HUES6 (cell line): ENCODE data around the gene PNPLA7.

Experiments used
- H3K27ac ChIP-seq: 2 replicates; pipeline ENCODE4 v1.7.0; 2013; ENCODE audit warnings: low read depth, mild to moderate bottlenecking, low read length, inconsistent platforms
- H3K27me3 ChIP-seq: 2 replicates; pipeline ENCODE4 v1.6.1; 2013; ENCODE audit warnings: low read length; ENCODE audit not compliant: control insufficient read depth, insufficient read depth
- H3K36me3 ChIP-seq: 2 replicates; pipeline ENCODE4 v1.6.1; 2013; ENCODE audit warnings: low read length; ENCODE audit not compliant: control insufficient read depth, insufficient read depth
- H3K4me1 ChIP-seq: 2 replicates; pipeline ENCODE4 v1.6.1; 2013; ENCODE audit warnings: low read length; ENCODE audit not compliant: control insufficient read depth, insufficient read depth
- H3K4me3 ChIP-seq: 2 replicates; pipeline ENCODE4 v1.5.1; 2013; ENCODE audit warnings: low read depth, low read length
- H3K9ac ChIP-seq: one replicate; pipeline ENCODE4 v1.6.1; 2013; ENCODE audit warnings: mild to moderate bottlenecking, low read length
- H3K9me3 ChIP-seq: 2 replicates; pipeline ENCODE4 v1.6.1; 2013; ENCODE audit warnings: low read depth, low read length; ENCODE audit not compliant: control insufficient read depth, insufficient read depth

Gene PNPLA7

DNA sequence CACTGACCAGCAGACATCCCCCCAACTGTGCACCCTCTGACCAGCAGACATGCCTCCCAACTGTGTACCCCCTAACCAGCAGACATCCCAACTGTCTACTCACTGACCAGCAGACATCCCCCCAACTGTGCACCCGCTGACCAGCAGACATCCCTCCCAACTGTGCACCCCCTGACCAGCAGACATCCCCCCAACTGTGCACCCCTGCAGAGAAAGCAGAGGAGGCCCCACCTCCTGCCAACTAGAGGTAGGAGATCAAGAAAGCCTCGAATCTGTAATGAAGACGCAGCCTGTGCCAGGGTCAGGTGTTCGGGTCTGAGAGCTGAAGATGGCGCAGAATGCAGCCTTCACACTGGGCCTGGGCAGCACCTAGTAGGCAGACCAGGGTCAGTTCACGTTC is 61.3 kb downstream of the PNPLA7 start:
- Histone ChIP-seq H3K36me3 (no peaks in the 10 kb centered on the region), H3K4me1 (no peaks in the 10 kb centered on the region), H3K9me3 (no peaks in the 10 kb centered on the region), H3K9ac (no peak overlapping the region), H3K4me3 (no peak overlapping the region), H3K27me3 (no peaks in the 10 kb centered on the region), H3K27ac (no peak overlapping the region)

DNA sequence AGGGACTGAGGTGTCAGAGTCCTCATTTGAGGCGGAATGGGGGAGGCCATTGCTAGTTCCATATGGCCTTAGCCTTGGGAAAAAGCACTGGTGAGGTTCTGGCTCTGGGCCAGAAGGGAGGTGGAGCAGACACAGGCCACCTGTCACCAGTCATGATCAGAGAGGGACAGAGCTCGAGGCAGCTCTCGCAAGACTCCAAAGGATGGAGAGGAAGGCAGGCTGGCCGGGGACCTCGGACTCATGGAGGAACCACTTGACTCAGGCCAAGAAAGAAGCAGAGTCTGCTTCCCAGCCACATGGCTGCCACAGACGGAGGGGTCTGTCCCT is 61.9 kb downstream of the PNPLA7 start:
- no peaks in the 10 kb centered on the region for H3K27me3 ChIP-seq
- H3K4me3 ChIP-seq: no peak overlapping the region
- no peaks in the 10 kb centered on the region for H3K4me1 ChIP-seq
- H3K9ac ChIP-seq: no peak overlapping the region
- H3K36me3 ChIP-seq: no peaks in the 10 kb centered on the region
- H3K27ac ChIP-seq: no peak overlapping the region
- H3K9me3 ChIP-seq: no peaks in the 10 kb centered on the region

DNA sequence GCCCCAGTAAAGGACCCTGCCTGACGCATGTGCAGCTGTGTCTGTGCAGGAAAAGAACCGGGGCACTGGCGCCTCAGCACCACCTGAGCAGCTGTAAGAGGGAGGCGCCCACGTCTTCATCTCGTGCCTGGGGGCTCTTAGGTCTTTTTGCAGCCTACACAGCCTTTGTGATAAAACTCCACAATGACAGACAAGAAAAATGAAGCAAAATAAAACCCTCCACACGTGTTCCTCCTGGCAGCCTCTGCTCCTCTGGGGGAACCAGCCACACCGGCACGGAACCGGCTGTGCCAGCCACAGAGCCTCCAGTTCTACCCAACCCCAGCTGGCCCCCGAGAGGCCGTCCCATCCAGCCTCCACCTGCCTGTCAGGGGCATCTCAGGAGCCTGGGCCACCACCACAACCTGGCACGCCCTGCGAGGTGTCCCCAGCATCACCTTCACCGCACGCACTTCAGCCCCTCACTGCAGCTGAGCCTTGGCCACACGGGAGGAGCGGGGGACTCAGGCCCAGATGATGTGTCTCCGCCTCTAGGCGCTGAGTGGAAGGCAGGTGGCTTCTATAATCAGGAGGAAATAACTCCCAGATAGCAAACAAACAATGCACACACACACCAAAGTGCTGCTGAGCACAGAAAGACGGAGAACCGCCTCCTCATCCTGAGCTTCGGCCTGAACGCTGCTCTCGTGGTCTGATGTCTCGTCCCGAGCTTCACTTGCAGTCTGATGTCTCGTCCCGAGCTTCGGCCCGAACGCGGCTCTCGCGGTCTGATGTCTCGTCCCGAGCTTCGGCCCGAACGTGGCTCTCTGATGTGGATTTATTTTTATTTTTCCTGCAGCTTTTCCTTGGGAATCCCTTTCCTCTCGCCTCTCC is 62.5 kb downstream of the PNPLA7 start:
- Histone ChIP-seq H3K27ac (no peak overlapping the region), H3K9ac (no peak overlapping the region), H3K9me3 (no peaks in the 10 kb centered on the region), H3K4me1 (no peaks in the 10 kb centered on the region), H3K4me3 (no peak overlapping the region), H3K36me3 (no peaks in the 10 kb centered on the region), H3K27me3 (no peaks in the 10 kb centered on the region)

DNA sequence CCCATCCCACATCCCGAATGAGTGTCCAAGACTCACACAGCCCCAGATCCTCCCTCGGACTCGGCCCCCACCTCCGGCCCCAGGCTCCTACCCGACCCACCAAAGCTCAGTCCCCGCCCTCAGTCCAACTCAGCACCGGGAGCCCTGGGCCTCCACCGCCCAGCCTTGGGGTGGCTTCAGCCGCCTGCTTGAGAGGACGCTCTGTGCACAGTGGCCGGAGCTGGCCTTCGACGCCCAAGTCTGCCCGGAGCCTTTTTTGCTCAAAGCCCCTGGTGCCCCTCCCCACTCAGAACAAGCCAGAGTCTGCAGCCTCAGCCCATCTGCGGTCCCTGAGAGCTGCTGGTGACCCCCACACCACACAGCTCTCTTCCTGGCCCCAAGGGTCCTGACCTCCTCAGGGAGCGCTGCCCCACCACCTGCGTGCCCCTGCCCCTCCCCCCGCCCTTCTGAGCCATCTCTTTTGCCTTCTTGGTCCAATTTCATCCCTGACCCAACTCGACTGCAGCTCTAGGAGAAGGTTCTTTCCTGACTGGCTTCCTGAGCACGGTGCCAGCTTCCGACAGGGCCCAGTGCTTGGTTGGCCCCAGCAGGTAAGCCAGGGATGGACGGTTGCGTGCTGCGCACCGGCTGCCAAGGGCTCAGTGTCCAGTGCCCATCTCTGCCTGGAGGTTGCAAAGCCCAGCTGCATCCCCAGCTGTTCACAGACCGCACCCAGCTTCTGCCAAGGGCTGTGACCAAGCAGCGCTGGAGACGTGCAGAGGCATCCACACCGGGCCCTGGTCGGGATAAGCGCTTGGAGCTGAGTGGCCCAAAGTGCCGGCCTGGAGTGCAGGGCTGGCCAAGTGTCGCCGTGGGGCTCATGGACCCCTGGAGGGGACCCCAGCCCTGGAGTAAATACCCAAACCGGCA is 63.4 kb downstream of the PNPLA7 start:
- Histone ChIP-seq H3K9me3 (no peaks in the 10 kb centered on the region), H3K9ac (no peak overlapping the region), H3K27ac (no peak overlapping the region), H3K4me3 (no peak overlapping the region), H3K4me1 (no peaks in the 10 kb centered on the region), H3K36me3 (no peaks in the 10 kb centered on the region), H3K27me3 (no peaks in the 10 kb centered on the region)

DNA sequence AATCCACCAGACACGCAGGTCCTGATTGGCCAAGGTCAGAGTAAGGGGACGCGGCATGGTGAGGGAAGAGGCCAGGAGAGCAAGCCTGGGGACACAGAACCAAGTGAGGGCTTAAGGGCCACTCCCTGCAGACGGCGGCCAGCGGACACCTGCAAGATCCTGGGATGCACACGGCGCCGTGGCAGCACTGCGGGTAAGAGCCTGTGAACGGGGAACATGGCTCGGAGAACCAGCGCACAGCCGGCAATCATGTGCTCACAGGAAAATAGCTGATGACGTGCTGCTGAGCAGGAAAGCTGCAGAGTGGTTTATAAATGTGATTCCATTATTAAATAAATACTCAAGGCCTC is 64.1 kb downstream of the PNPLA7 start:
- no peaks in the 10 kb centered on the region for H3K9me3 ChIP-seq
- H3K27me3 ChIP-seq: no peaks in the 10 kb centered on the region
- H3K9ac ChIP-seq: no peak overlapping the region
- no peaks in the 10 kb centered on the region for H3K36me3 ChIP-seq
- no peaks in the 10 kb centered on the region for H3K4me1 ChIP-seq
- no peak overlapping the region for H3K4me3 ChIP-seq
- H3K27ac ChIP-seq: no peak overlapping the region

DNA sequence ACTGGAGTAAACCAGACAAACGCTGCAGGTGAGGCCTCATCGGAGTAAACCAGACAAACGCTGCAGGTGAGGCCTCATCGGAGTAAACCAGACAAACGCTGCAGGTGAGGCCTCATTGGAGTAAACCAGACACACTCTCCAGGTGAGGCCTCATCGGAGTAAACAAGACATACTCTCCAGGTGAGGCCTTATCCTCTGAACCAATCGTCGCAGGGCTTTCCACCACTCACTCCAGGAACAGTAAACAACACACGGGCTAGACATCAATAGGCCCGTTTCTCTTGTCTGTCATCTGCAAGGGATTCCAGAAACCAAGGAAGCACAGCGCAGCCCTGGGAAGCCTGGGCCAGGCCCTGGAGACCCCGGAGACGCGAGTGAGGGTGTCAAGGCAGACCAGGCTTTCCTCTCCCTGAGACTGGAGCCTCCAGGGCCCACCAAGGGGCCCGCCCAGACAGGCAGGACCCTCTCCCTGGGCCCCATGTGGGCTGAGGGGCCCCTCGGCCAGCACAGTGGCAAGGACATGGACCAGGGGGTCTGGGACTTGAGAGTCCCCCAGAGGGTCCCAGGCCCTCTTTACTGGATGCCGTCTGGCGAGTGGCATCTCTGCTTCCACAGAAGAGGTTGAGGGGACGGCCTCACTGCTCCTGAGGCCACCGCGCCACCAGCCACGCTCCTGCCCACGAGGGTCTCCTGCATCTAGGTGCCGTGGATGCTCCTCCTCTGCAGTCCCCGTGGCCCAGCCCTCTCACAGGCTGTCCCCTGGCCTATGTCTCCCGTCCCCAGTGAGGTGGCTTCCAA is 64.7 kb downstream of the PNPLA7 start:
- H3K27ac ChIP-seq: no peak overlapping the region
- no peaks in the 10 kb centered on the region for H3K27me3 ChIP-seq
- H3K9ac ChIP-seq: no peak overlapping the region

DNA sequence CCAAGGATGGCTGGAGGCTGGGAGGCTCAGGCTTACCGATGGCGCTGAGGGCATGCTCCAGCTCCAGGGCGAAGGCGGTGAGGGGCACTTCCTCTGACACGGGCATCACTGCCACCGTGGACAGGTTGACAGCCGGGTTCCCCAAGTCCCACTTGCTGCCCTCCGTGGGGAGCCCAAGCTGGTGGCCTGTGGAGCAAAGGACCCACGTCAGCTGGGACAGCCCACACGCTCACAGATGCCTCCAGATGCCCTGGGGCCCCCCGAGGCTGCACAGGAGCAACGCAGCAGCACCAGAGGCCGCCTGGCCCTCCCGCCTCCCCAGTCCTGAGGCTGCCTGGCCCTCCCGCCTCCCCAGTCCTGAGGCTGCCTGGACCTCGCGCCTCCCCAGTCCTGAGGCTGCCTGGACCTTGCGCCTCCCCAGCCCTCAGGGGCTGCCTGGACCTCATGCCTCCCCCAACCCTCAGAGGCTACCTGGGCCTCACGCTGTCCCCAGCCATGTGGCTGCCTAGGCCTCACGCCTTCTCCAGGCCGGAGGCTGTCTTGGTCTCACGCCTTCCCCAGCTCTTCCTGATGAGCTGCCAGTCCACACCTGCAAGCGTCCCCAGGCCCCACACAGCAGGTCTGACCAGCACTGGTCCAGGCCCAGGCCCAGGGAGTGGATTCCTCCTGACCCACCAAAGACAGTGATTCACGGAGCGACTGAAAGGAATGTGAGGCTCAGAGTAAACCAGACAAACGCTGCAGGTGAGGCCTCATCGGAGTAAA is 65.5 kb downstream of the PNPLA7 start:
- H3K4me3 ChIP-seq: no peak overlapping the region
- no peaks in the 10 kb centered on the region for H3K36me3 ChIP-seq
- no peak overlapping the region for H3K9ac ChIP-seq
- H3K9me3 ChIP-seq: no peaks in the 10 kb centered on the region
- no peak overlapping the region for H3K27ac ChIP-seq
- no peaks in the 10 kb centered on the region for H3K27me3 ChIP-seq
- H3K4me1 ChIP-seq: no peaks in the 10 kb centered on the region

More for the DNA sequence above, 64.7 kb downstream of the PNPLA7 start:
- no peak overlapping the region for H3K4me3 ChIP-seq
- H3K4me1 ChIP-seq: no peaks in the 10 kb centered on the region
- H3K9me3 ChIP-seq: no peaks in the 10 kb centered on the region
- no peaks in the 10 kb centered on the region for H3K36me3 ChIP-seq

DNA sequence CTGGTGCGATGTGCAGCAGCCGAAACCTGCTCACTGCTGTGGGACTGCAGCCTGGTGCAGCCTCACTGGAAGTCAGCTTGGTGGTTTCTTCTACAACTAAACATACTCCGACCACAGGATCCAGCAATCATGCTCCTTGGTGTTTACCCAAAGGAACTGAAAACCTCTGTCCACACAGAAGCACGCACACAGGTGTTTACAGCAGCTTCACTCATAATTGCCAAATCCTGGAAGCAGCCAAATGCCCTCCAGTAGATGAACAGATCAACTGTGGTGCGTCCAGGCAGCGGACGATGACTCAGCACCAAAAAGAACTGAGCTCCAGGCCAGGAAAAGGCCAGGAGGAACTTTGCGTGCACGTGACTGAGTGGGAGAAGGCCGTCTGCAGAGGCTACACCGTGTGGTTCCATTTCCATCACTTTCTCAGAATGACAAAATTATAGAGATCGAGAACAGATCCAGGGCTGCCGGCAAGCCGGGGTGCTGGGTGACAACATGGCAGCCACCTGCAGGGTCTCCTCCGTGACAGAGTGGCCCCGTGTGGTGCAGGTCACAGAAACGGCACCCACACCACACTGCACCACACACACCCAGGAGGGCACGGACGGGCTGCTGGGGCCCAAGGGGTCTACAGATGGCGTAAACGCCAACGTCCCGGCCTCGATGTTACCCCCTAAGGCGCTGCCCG is 68.0 kb downstream of the PNPLA7 start:
- Histone ChIP-seq H3K9me3 (no peaks in the 10 kb centered on the region), H3K9ac (no peak overlapping the region), H3K27ac (no peak overlapping the region), H3K36me3 (no peaks in the 10 kb centered on the region), H3K27me3 (no peaks in the 10 kb centered on the region), H3K4me1 (peaks cover 3% of the 10 kb centered on the region; the same call in 1 of the 2 replicates), H3K4me3 (no peak overlapping the region)

DNA sequence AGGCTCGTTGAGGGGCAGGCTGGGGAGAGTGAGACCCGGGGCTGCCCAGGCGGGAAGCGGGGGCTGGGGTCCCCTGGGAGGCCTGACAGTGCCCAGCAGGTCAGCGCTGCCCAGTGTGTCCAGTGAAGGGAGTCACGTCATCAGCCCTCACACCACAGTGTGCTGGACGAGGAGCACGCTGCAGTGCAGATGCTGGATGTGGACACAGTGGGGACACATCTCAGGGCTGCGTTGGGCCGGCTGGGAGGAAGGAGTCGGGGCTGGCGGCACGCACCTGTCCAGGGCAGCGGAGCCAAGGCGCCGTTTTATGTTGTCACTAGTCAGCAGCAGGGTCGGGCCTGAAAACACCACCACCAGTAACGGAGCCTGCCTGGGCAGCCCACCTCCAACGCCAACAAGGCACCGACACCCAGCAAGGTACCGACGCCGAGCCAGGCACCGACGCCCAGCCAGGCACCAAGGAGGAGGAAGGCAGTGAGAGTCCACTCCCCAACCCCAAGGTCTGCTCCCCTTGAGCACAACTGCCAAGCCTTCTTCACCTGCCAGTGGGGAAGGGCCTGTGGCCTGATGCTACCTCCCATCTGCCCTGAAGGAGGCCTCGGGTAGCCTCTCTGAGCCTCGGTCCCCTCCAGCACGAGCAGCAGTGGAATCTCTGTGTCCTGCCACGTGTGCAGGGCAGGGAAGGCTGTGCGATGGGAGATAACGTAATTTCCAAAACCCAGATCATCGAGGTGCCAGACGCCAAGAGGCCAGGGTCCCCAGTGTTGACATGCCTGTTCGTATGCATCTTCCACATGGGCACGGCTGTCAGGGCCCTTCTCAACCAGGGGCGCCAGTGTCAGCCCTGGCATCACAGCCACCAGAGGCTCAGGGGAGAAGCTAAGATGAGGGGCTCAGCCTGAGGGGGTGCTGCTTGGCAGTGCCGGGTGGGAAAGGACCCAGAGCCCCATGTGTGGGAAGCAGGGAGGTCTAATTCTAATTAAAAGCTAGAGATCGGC is 69.2 kb downstream of the PNPLA7 start:
- H3K27ac ChIP-seq: no peak overlapping the region
- H3K27me3 ChIP-seq: no peaks in the 10 kb centered on the region
- peaks cover 3% of the 10 kb centered on the region; the same call in 1 of the 2 replicates for H3K4me1 ChIP-seq
- no peak overlapping the region for H3K4me3 ChIP-seq
- no peak overlapping the region for H3K9ac ChIP-seq
- H3K9me3 ChIP-seq: peaks cover 3% of the 10 kb centered on the region
- no peaks in the 10 kb centered on the region for H3K36me3 ChIP-seq
